Fibroblast of lung (primary cell): Measurements from ENCODE around the gene PYGL. TPM values are rescaled to one million over a fixed set of nuclear protein-coding genes. Genes with fewer than 3 reads are reported as not detected.

ENCODE experiments used
- DNase-seq, 2 donors: peaks; one replicate each; pipeline versions ENCODE4 v3.0.0 to v3.0.0-alpha.2; 2010; ENCODE audit warnings: low read depth in 2 of 2
- H2AFZ ChIP-seq: 2 replicates; pipeline ENCODE4 v1.5.1; 2012; ENCODE audit warnings: low read length, control low read depth, inconsistent platforms
- H3K27ac ChIP-seq: 2 replicates; pipeline ENCODE4 v1.5.1; 2011; ENCODE audit warnings: low read length, control low read depth; ENCODE audit not compliant: insufficient read depth
- H3K27me3 ChIP-seq: 2 replicates; pipeline ENCODE4 v1.5.1; 2011; ENCODE audit warnings: mild to moderate bottlenecking, low read length; ENCODE audit not compliant: control insufficient read depth, insufficient read depth
- H3K36me3 ChIP-seq: 2 replicates; pipeline ENCODE4 v1.5.1; 2011; ENCODE audit warnings: low read length; ENCODE audit not compliant: control insufficient read depth, insufficient read depth
- H3K4me1 ChIP-seq: 2 replicates; pipeline ENCODE4 v1.5.1; 2011; ENCODE audit warnings: low read length; ENCODE audit not compliant: control insufficient read depth, insufficient read depth; ENCODE audit errors: extremely low read depth
- H3K4me2 ChIP-seq: 2 replicates; pipeline ENCODE4 v1.5.1; 2011; ENCODE audit warnings: low read length, control low read depth; ENCODE audit not compliant: insufficient read depth; ENCODE audit errors: extremely low read depth
- H3K4me3 ChIP-seq, 4 experiments: fragments of 200-600 bp in 1 of 4; sonication (generic) in 1 of 4; replicated peaks in 1 of 4; 2 replicates each; pipeline ENCODE4 v1.5.1; 2011 to 2016; ENCODE audit warnings: low read length in 4 of 4, low read depth in 3 of 4, mild to moderate bottlenecking in 3 of 4, control low read depth in 2 of 4, inconsistent platforms in 1 of 4, mixed read lengths in 1 of 4; ENCODE audit not compliant: insufficient read depth in 1 of 4; ENCODE audit errors: control extremely low read depth in 1 of 4
- H3K79me2 ChIP-seq: 2 replicates; pipeline ENCODE4 v1.5.1; 2012; ENCODE audit warnings: mild to moderate bottlenecking, low read length, inconsistent platforms; ENCODE audit not compliant: control insufficient read depth, insufficient read depth
- H3K9ac ChIP-seq: 2 replicates; pipeline ENCODE4 v1.5.1; 2011; ENCODE audit warnings: mild to moderate bottlenecking, low read length, control low read depth; ENCODE audit not compliant: insufficient read depth
- H3K9me3 ChIP-seq: 2 replicates; pipeline ENCODE4 v1.5.1; 2012; ENCODE audit warnings: low read depth, low read length; ENCODE audit not compliant: control insufficient read depth, insufficient read depth
- H4K20me1 ChIP-seq: 2 replicates; pipeline ENCODE4 v1.5.1; 2011; ENCODE audit warnings: low read length; ENCODE audit not compliant: control insufficient read depth, insufficient read depth; ENCODE audit errors: extremely low read depth
- EZH2 ChIP-seq: IDR thresholded peaks from 2 replicates; pipeline ENCODE4 v1.5.1; 2012; ENCODE audit warnings: low read length, control low read depth, mild to moderate bottlenecking; ENCODE audit errors: missing control alignments
- polyA plus RNA-seq, 2 donors: library from polyadenylated mRNA; depleted of rRNA in 1 of 2; stranded (reverse) in 1 of 2; unstranded in 1 of 2; fragments of >200 nt; gene quantifications; 2 replicates each; pipeline ENCODE4 v1.2.1, GENCODE V29; 2011 to 2012; ENCODE audit warnings: missing spikeins in 1 of 2
- total RNA-seq: library from RNA; depleted of rRNA; stranded (reverse); fragments of >200 nt; gene quantifications from 2 replicates; pipeline ENCODE4 v1.2.1, GENCODE V29; 2014
- TF ChIP-seq, protein P1 (sequence below), 2 donors: IDR thresholded peaks in 1 of 2; conservative IDR thresholded peaks in 1 of 2; 1 replicate in 1 of 2; 2 replicates in 1 of 2; pipeline ENCODE4 v1.5.1; 2011 to 2012; ENCODE audit warnings: low read length in 2 of 2, control low read depth in 1 of 2, inconsistent platforms in 1 of 2, low read depth in 1 of 2, mild to moderate bottlenecking in 1 of 2

The PYGL gene
- total and polyA plus RNA-seq, 2 donors (not counting 1 experiment from before 2014, with no cell fraction given), result 56.2 to 76.8 TPM

DNA sequence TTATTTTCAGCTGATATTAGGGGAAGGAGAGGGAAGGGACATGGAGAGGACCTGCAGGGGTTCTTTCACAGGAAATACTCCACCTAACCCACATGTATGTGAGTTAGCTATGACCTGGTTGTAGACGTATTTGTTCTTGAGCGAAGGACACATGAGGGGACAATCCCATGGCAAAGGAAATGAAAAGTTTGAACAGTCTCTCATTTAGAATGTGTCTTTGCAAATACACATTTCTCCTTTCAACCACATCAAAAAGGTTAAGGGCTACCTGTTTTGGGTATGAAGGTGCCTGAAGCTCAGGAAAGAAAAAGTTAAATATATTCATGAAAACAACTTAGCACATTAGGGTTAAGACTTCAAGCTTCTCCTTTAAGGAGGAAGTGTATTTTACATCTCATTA lies 7.4 kb downstream of the PYGL start:
- no peaks in the 10 kb centered on the region for H3K27me3 ChIP-seq
- H3K79me2 ChIP-seq, result no peaks in the 10 kb centered on the region
- peaks cover 4% of the 10 kb centered on the region for H3K4me1 ChIP-seq
- peak overlapping the region; percentile 20 for H3K4me2 ChIP-seq
- H2AFZ ChIP-seq, result no peak overlapping the region
- no peak for DNase-seq
- no peak overlapping the region for H3K4me3 ChIP-seq
- no peaks in the 10 kb centered on the region for H3K9me3 ChIP-seq
- H3K9ac ChIP-seq, result no peak overlapping the region
- H3K27ac ChIP-seq, result no peak overlapping the region
- H3K36me3 ChIP-seq, result peaks cover 7% of the 10 kb centered on the region
- TF ChIP-seq EZH2, result no peak
- TF ChIP-seq, protein P1, sequence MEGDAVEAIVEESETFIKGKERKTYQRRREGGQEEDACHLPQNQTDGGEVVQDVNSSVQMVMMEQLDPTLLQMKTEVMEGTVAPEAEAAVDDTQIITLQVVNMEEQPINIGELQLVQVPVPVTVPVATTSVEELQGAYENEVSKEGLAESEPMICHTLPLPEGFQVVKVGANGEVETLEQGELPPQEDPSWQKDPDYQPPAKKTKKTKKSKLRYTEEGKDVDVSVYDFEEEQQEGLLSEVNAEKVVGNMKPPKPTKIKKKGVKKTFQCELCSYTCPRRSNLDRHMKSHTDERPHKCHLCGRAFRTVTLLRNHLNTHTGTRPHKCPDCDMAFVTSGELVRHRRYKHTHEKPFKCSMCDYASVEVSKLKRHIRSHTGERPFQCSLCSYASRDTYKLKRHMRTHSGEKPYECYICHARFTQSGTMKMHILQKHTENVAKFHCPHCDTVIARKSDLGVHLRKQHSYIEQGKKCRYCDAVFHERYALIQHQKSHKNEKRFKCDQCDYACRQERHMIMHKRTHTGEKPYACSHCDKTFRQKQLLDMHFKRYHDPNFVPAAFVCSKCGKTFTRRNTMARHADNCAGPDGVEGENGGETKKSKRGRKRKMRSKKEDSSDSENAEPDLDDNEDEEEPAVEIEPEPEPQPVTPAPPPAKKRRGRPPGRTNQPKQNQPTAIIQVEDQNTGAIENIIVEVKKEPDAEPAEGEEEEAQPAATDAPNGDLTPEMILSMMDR (conservative IDR thresholded peaks at IDR 0.05 in 1 of 2, IDR thresholded peaks at IDR 0.05 in 1 of 2; ENCODE audit: low read depth in 1 of 2, low read length in 2 of 2), result no peak
- H4K20me1 ChIP-seq, result no peaks in the 10 kb centered on the region

DNA sequence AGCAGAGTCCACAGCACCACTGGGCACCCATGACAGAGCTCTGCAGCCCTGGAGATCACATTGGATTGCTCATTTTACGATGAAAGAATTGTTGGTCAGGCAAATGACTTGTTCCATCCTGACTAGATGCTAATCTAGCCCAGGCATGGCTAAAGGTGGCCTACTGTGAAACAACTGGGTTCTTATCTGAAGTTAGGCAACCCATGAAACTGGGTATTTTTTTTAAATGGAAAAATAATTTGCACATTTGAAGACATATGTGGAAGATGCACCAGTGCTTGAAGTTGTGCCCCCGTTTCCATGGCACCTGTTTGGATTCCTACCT lies 8.3 kb downstream of the PYGL start:
- Histone ChIP-seq H3K27ac (no peak overlapping the region), H3K4me1 (peaks cover 4% of the 10 kb centered on the region), H3K79me2 (no peaks in the 10 kb centered on the region), H3K9ac (no peak overlapping the region), H4K20me1 (no peaks in the 10 kb centered on the region), H3K4me2 (no peak overlapping the region), H3K27me3 (no peaks in the 10 kb centered on the region), H3K9me3 (no peaks in the 10 kb centered on the region), H3K36me3 (peaks cover 8% of the 10 kb centered on the region), H3K4me3 (no peak overlapping the region), H2AFZ (no peak overlapping the region)
- no peak for DNase-seq
- TF ChIP-seq, protein P1 (conservative IDR thresholded peaks at IDR 0.05 in 1 of 2, IDR thresholded peaks at IDR 0.05 in 1 of 2; ENCODE audit: low read depth in 1 of 2, low read length in 2 of 2), result no peak
- no peak for TF ChIP-seq EZH2

DNA sequence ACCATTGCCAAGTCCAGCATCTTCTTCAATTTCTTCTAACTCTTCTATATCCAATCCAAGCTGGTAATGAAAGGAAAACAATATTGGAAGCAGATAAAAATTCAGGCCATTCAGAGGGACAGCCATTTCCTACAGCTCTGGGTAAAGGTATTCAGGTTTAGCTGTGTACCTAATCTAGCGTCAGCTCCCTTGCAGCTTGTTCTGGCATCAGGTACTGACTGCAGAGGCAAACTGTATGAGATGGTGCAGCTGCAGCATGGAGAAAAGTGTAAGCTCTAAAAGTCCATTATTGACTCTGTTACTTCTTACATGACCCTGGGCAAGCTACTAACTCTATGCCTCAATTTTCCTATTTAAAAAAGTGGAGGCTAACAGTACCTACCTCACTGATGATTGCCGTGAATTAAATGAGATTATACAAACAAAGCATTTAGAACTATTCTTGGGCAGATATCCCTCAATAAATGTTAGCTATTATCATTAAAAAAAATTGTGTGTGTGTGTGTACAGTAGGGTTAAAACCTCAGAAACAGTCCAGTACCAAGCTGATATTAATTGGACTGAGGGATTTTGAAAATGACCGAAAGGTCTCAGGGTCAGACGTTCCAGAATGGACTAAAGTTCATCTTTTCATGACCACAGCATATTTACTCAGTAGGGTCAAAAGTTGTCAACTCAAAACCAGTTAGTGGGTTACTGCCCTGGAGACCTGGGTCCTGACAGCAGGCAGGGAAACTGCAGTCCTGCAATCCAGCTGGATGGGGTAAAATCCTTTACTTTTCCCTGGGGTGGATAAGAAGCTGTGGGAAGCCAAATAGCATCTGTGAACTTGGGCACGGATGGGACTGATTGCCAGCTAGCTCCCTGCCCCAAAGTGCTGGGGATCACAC lies 8.9 kb downstream of the PYGL start:
- Histone ChIP-seq H3K9me3 (no peaks in the 10 kb centered on the region), H3K9ac (no peak overlapping the region), H2AFZ (no peak overlapping the region), H3K4me1 (peaks cover 4% of the 10 kb centered on the region), H3K4me3 (no peak overlapping the region), H4K20me1 (no peaks in the 10 kb centered on the region), H3K79me2 (no peaks in the 10 kb centered on the region), H3K27me3 (no peaks in the 10 kb centered on the region), H3K27ac (no peak overlapping the region), H3K4me2 (no peak overlapping the region), H3K36me3 (peaks cover 6% of the 10 kb centered on the region)
- DNase-seq, result no peak
- TF ChIP-seq EZH2, result no peak
- TF ChIP-seq, protein P1 (conservative IDR thresholded peaks at IDR 0.05 in 1 of 2, IDR thresholded peaks at IDR 0.05 in 1 of 2; ENCODE audit: low read depth in 1 of 2, low read length in 2 of 2), result no peak
